Measurements from ENCODE around the gene POLH. TPM values are rescaled to one million over a fixed set of nuclear protein-coding genes. Genes with fewer than 3 reads are reported as not detected.
A peak's percentile ranks its signal among the peaks of the same experiment; 100 is the strongest.

The POLH gene
- polyA plus RNA-seq, 1 of the 3 experiments (the other 2 are of a cell fraction), result 11.5 TPM

- TF ChIP-seq REST (IDR thresholded peaks at IDR 0.05; ENCODE audit: low read depth, low read length) (no peak), JUND (IDR thresholded peaks at IDR 0.05) (no peak), MEF2A (IDR thresholded peaks at IDR 0.05; ENCODE audit: borderline replicate concordance, low read depth) (peak; percentile 40; the same call in 1 of the 2 replicates), MAX (IDR thresholded peaks at IDR 0.05; ENCODE audit: low read depth) (peak; percentile 77), SIN3A (IDR thresholded peaks at IDR 0.05; ENCODE audit: borderline replicate concordance, low read depth, low read length) (no peak; the same call in 1 of the 2 replicates), TEAD4 (IDR thresholded peaks at IDR 0.05; ENCODE audit: borderline replicate concordance, insufficient read depth) (no peak), GABPA (IDR thresholded peaks at IDR 0.05; ENCODE audit: low read depth) (no peak), EP300 (IDR thresholded peaks at IDR 0.05; ENCODE audit: borderline replicate concordance in 1 of 2, low read depth in 1 of 2, low read length in 1 of 2) (0 out of 4 replicates have a peak, but pooled peaks of 1 of the 2 experiments have one; percentile 38), FOXM1 (IDR thresholded peaks at IDR 0.05; ENCODE audit: low read depth) (peak; percentile 93)
- TF ChIP-seq, protein P1, sequence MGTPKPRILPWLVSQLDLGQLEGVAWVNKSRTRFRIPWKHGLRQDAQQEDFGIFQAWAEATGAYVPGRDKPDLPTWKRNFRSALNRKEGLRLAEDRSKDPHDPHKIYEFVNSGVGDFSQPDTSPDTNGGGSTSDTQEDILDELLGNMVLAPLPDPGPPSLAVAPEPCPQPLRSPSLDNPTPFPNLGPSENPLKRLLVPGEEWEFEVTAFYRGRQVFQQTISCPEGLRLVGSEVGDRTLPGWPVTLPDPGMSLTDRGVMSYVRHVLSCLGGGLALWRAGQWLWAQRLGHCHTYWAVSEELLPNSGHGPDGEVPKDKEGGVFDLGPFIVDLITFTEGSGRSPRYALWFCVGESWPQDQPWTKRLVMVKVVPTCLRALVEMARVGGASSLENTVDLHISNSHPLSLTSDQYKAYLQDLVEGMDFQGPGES (IDR thresholded peaks at IDR 0.05; ENCODE audit: low read depth, low read length), result no peak
Observed at GRCh38 chr6:43629505-43630300, 53.7 kb downstream of the POLH start (continued).

- TF ChIP-seq GABPA (IDR thresholded peaks at IDR 0.05; ENCODE audit: low read depth) (no peak), MEF2A (IDR thresholded peaks at IDR 0.05; ENCODE audit: borderline replicate concordance, low read depth) (no peak), CHD2 (IDR thresholded peaks at IDR 0.05; ENCODE audit: low read length, partially characterized antibody) (no peak), JUND (IDR thresholded peaks at IDR 0.05) (no peak), USF1 (IDR thresholded peaks at IDR 0.05; ENCODE audit: borderline replicate concordance, low read depth) (no peak), GATA2 (CRISPR knock-in tag; IDR thresholded peaks at IDR 0.05) (no peak), FOXJ3 (CRISPR knock-in tag; IDR thresholded peaks at IDR 0.05) (no peak), EZH2phosphoT487 (IDR thresholded peaks at IDR 0.05; ENCODE audit: borderline replicate concordance, low read depth) (no peak), TAF1 (IDR thresholded peaks at IDR 0.05; ENCODE audit: borderline replicate concordance, low read depth, low read length) (no peak), NRF1 (IDR thresholded peaks at IDR 0.05; ENCODE audit: low read depth, low read length) (no peak)
- TF ChIP-seq, protein P2, sequence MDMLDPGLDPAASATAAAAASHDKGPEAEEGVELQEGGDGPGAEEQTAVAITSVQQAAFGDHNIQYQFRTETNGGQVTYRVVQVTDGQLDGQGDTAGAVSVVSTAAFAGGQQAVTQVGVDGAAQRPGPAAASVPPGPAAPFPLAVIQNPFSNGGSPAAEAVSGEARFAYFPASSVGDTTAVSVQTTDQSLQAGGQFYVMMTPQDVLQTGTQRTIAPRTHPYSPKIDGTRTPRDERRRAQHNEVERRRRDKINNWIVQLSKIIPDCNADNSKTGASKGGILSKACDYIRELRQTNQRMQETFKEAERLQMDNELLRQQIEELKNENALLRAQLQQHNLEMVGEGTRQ (IDR thresholded peaks at IDR 0.05; ENCODE audit: borderline replicate concordance, low read depth, low read length), result no peak
- DNase-seq, result no peak
- H3K36me3 ChIP-seq (replicated peaks in 1 of 2; ENCODE audit: control insufficient read depth in 1 of 2, insufficient read depth in 2 of 2, low read length in 1 of 2), result peaks cover 2 to 8% of the 10 kb centered on the region in 2 experiments
- WGBS (ENCODE audit: low lambda C conversion rate), result 100% methylated on average over 1 of the region's 1 CpG
- H4K20me1 ChIP-seq (ENCODE audit: insufficient read depth), result no peaks in the 10 kb centered on the region
- H3K4me2 ChIP-seq, result no peak overlapping the region
- no peak overlapping the region for H2AFZ ChIP-seq (ENCODE audit: low read depth)
- no peaks in the 10 kb centered on the region for H3K9me2 ChIP-seq
- peaks cover 13% of the 10 kb centered on the region for H3F3A ChIP-seq (replicated peaks; ENCODE audit: insufficient read depth)
- POLR2A ChIA-PET, result no interaction called here
- CTCF ChIA-PET, result interaction anchor here (2.8 kb wide), 1 partner anchor 37 kb away, joined by 8 read pairs; no protein-coding TSS in a partner anchor
- peak overlapping the region in 1 of 2 experiments; percentile 92; a peak in 2 of 4 replicates for H3K27ac ChIP-seq (ENCODE audit: low read depth in 2 of 2, low read length in 1 of 2)
- H3K9me3 ChIP-seq, result no peaks in the 10 kb centered on the region
- no peak overlapping the region for H3K4me3 ChIP-seq (ENCODE audit: low read depth in 2 of 2, low read length in 1 of 2)
- peaks cover 32% of the 10 kb centered on the region for H3K79me2 ChIP-seq (ENCODE audit: insufficient read depth)
- H3K4me1 ChIP-seq (ENCODE audit: control insufficient read depth in 1 of 2, insufficient read depth in 2 of 2, low read depth in 1 of 2, low read length in 1 of 2), result peaks cover 5 to 25% of the 10 kb centered on the region in 2 experiments
- H3K27me3 ChIP-seq (ENCODE audit: insufficient read depth), result no peaks in the 10 kb centered on the region
- H3K9ac ChIP-seq, result no peak overlapping the region
Observed at GRCh38 chr6:43630980-43631619, 55.1 kb downstream of the POLH start.

All from SK-N-SH (cell line).